ENCODE measurements around the gene VAC14.
"Not testable (repeated sequence)": the region's sequence is repeated elsewhere in the genome, so short reads cannot be mapped to it uniquely, and the experiment has no call there.

VAC14 gene

DNA sequence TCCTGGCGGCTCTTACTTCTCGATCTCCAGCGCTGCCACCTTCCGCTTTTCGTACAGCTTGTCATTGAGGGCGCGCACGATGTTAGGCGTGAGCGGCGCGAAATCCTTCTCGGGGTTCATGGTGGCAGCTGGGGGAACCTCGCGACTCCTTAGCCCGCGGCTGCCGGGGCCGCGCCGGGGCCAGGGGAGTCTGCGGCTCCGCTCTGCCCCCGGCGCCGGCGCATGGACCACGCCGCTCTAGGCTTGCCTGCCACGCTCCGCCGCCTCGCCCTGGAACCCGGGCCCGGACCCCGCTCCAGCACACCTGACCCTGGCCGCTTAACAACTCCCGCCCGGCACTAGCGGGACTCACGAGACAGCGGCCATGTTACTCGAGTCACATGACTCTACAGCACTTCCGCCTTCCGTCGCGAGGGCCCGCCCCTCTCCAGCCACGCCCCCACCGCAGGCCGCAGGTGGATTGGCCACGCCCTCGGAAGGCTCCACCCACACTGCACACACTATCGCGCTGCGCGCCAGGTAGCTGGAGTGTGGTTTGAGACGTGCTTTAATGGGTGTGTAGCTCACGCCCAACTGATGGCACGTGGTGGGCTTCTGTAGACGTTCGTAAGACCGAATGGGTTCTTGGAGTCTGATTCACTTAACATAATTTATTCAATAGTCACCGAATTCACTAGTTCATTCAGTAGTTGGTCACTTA is at the start of gene VAC14:
Gene VAC14 (minus strand): TSS at position 378 of the 700 bp plus-strand sequence. CDS start 258 bp downstream, at position 120.
- peak; percentile 92 for DNase-seq (ENCODE audit: low spot score)
- Mint-ChIP-seq H3K27me3 (ENCODE audit: low read depth) (no peaks in the 10 kb centered on the region), H3K4me1 (ENCODE audit: low read depth) (peaks cover 21% of the 10 kb centered on the region), H3K9me3 (peaks cover 5% of the 10 kb centered on the region), H3K27ac (peak within 1 kb of the TSS; percentile 93), H3K36me3 (ENCODE audit: low read depth) (no peaks in the 10 kb centered on the region), H3K4me3 (peak within 1 kb of the TSS; percentile 95)

DNA sequence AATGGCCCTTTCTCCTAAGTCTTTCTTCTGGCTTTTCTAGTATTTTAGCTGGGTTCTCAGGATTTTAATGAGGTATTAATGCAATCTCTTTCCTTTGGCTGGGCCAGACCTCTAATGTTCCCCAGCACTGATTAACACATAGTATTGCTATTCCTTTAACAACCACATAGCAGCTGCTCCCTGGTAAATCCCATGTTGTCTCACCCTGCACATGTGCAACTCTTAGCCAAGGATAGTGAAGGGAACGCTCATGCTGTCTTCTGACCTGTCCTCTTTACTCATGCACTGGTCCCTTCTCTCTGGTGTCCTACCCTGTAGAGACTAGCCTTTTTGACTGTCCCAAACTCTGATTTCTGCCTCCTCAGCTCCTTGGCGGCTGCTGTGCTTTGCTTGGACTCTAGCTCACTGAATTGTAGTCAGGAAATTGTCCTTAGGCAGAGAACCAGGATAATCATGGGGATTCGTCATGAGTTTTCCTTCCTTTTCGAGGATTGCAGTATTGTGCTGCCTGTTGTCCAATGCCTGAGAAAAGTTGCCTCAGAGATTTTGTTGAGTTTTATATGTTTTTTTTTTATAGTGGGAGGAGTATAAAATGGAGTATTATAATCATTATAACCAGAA is 22.6 kb upstream of the VAC14 start:
- H3K4me1 Mint-ChIP-seq (ENCODE audit: low read depth); H3K36me3 Mint-ChIP-seq (ENCODE audit: low read depth); DNase-seq (ENCODE audit: low spot score); H3K9me3 Mint-ChIP-seq; H3K4me3 Mint-ChIP-seq; H3K27me3 Mint-ChIP-seq (ENCODE audit: low read depth); H3K27ac Mint-ChIP-seq: not testable (repeated sequence)

DNA sequence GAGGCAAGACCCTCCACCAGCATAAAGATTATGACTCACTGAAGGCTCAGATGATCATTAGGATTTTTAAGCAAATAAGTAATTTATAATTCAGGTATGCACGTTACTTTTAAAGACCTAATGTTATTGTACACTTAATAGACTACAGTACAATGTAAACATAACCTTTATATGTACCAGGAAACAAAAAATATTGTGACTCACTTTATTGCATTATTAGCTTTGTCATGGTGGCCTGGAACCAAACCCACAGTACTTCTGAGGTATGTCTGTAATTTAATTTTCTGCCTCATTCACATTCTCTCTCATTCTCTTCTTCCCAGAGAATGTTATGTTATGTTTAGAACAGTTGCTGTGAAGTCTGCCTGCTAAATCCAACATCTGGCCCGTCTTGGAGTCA is 21.8 kb upstream of the VAC14 start:
- not testable (repeated sequence) for H3K36me3 Mint-ChIP-seq (ENCODE audit: low read depth); DNase-seq (ENCODE audit: low spot score); H3K27me3 Mint-ChIP-seq (ENCODE audit: low read depth); H3K4me1 Mint-ChIP-seq (ENCODE audit: low read depth); H3K4me3 Mint-ChIP-seq; H3K27ac Mint-ChIP-seq; H3K9me3 Mint-ChIP-seq

DNA sequence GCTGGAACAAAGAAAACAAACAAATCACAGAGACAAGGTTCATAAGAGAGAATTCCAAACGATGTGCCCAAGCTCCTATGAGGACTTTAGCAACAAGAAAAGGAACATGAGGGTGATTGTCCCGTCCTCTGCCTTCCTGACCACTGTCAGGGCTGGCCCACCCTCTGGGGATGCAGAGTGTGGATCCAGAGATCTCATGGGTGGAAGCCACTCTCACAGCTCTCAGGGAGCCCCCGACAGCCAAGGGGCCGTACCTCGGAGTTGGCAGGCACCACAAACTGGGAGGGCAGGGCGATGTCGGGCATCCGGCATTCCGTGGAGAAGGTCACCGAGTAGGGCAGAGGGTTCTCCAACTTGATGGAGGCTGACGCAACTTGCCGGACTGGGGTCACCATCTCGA is 17.1 kb upstream of the VAC14 start:
- not testable (repeated sequence) for H3K9me3 Mint-ChIP-seq; H3K27ac Mint-ChIP-seq; DNase-seq (ENCODE audit: low spot score); H3K4me1 Mint-ChIP-seq (ENCODE audit: low read depth); H3K27me3 Mint-ChIP-seq (ENCODE audit: low read depth); H3K36me3 Mint-ChIP-seq (ENCODE audit: low read depth); H3K4me3 Mint-ChIP-seq

DNA sequence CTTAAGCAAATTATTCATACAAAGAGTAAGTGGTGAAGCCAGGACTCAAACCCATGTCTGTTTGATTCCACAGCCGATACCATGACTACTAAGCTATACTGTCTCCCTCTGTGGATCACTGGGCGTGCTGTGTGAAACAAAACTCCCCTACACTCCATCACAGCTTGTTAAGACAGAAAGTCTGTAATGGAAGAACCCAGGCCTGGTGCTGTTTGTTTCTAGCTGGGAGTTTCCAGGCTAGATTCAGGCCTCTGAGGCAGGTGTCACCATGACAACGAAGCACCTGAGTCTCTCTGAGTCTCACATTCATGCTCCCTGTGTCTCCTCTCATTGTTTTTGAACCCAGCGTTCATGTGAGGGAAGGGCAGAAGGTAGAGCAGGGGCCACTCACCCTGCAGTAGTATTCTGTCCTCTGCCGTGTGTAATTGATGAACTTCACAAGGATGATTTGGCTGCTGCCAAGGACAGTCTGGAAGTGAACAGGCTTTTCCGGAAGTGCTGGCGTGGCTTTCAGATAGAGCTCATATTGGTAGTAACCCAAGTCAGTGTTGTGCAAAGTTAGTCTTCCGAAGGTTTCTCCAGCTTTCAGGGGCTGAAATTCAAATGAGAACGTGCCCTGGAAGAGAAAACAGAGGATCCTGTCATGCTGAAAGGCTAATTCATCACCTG is 8.6 kb upstream of the VAC14 start:
- Mint-ChIP-seq H3K4me3 (no peak overlapping the region), H3K27me3 (ENCODE audit: low read depth) (peaks cover 2% of the 10 kb centered on the region), H3K9me3 (no peaks in the 10 kb centered on the region), H3K27ac (no peak overlapping the region), H3K4me1 (ENCODE audit: low read depth) (peaks cover 1% of the 10 kb centered on the region), H3K36me3 (ENCODE audit: low read depth) (no peaks in the 10 kb centered on the region)
- no peak for DNase-seq (ENCODE audit: low spot score)

DNA sequence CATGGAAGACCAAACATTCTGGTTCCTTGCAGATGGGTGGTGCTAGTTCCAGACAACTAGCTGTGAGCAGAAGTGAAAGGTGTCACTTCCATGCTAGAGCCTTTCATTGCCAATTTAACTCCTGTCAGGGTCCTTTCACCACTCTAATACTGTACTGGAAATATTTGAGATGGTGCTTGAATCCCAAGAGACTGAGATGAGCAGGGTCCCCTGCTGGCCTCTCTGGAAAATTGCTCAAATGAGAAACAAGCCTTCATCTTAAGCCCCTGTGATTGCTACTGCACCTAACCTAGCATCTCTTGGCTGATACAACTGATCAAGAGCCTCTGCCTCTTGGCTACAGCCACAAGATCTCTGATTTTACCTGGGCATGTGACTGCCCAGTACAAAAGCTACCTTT is 7.4 kb upstream of the VAC14 start:
- Mint-ChIP-seq H3K27ac (no peak overlapping the region), H3K4me3 (no peak overlapping the region), H3K9me3 (peaks cover 5% of the 10 kb centered on the region), H3K36me3 (ENCODE audit: low read depth) (no peaks in the 10 kb centered on the region), H3K27me3 (ENCODE audit: low read depth) (peaks cover 2% of the 10 kb centered on the region), H3K4me1 (ENCODE audit: low read depth) (peaks cover 2% of the 10 kb centered on the region)
- DNase-seq (ENCODE audit: low spot score) = no peak

DNA sequence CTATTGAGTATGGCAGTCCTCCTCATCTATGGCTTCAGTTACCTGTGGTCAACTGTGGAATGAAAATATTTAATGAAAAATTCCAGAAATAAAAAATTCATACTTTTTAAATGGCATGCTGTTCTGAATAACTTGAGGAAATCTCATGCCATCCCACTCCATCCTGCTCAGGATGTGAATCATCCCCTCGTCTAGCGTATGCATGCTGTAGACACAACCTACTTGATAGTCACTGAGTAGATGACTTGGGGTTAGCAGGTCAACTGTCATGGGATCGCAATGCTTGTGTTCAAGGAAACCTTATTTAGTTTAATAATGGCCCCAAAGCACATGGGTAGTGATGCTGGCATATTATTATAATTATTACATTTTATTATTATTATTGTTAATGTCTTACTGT is 4.8 kb upstream of the VAC14 start:
- Mint-ChIP-seq H3K9me3 (peaks cover 5% of the 10 kb centered on the region), H3K27ac (no peak overlapping the region), H3K4me3 (no peak overlapping the region), H3K36me3 (ENCODE audit: low read depth) (no peaks in the 10 kb centered on the region), H3K4me1 (ENCODE audit: low read depth) (peaks cover 5% of the 10 kb centered on the region), H3K27me3 (ENCODE audit: low read depth) (peaks cover 2% of the 10 kb centered on the region)
- DNase-seq (ENCODE audit: low spot score) = no peak

DNA sequence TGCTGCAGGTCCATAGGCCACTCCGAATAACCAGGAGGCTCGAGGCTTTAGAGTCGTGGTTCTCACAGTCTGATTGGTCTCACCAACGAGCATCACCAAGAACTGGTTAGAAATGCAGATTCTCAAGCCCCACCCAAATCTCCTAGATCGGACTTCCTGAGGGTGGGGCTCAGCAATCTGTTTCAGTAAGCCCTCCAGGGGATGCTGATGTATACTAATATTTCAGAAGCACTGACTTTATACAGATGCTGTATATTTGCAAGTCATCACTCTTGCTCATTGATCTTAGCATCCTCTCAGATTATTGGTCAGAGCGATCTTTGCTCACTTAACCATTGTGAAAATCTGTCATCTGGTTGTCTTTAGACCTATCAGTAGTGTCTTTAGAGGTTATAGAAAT is 4.4 kb upstream of the VAC14 start:
- Mint-ChIP-seq H3K27ac (no peak overlapping the region), H3K27me3 (ENCODE audit: low read depth) (peaks cover 2% of the 10 kb centered on the region), H3K9me3 (peaks cover 5% of the 10 kb centered on the region), H3K36me3 (ENCODE audit: low read depth) (no peaks in the 10 kb centered on the region), H3K4me1 (ENCODE audit: low read depth) (peaks cover 7% of the 10 kb centered on the region), H3K4me3 (no peak overlapping the region)
- DNase-seq (ENCODE audit: low spot score) = no peak

DNA sequence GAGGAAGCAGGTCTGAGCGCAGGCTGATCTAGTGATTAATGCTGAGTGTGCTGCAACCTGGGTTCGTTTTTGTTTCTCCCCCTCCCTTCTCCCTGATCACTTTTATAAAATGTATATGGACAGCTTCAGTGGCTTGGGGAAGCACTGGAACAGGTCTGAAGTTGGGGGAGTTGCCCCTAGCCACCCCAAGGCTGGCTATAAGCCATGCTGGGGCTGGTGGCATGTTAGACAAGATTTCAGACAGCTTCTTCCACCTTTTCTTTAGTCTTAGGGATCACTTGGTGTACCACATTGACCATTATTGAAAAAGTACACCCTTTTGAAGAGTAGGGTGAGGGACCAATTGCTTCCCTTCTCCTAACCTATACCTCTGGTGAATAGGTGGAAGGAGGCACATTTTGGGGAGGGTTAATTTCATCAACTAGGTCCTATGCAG is 3.8 kb upstream of the VAC14 start:
- H3K9me3 Mint-ChIP-seq = peaks cover 5% of the 10 kb centered on the region
- peaks cover 12% of the 10 kb centered on the region for H3K4me1 Mint-ChIP-seq (ENCODE audit: low read depth)
- H3K27me3 Mint-ChIP-seq (ENCODE audit: low read depth) = peaks cover 2% of the 10 kb centered on the region
- DNase-seq (ENCODE audit: low spot score) = no peak
- H3K27ac Mint-ChIP-seq = peak overlapping the region; percentile 1
- no peaks in the 10 kb centered on the region for H3K36me3 Mint-ChIP-seq (ENCODE audit: low read depth)
- H3K4me3 Mint-ChIP-seq = no peak overlapping the region

DNA sequence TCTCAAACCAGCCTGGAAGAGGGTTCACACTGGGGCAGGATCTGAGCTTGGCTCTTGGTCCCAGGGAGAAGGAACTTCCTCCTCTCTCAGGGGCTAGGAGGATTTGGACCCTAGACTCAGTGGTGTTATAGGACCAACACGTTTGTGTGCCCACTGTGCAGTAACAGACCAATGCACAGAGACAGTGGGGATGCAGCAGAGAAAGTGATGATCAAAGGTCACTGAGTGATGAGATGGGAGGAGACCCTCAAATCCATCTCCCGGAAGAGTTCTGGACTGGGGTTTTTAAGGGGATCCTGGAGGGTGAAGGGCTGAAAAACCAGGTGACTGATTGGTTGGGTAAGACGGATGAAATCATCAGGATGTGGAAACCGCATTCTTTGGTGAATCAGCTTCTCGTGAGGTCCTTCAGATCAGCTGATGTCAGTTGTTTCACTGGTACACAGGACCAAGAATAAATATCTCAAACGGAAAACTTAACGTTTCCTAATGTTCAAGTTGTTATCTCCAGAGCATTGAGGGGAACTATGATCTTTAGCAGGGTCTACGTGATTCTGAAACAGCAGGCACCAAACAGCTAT is 3.3 kb upstream of the VAC14 start:
- peaks cover 2% of the 10 kb centered on the region for H3K27me3 Mint-ChIP-seq (ENCODE audit: low read depth)
- H3K36me3 Mint-ChIP-seq (ENCODE audit: low read depth) = no peaks in the 10 kb centered on the region
- H3K9me3 Mint-ChIP-seq = peaks cover 5% of the 10 kb centered on the region
- H3K4me1 Mint-ChIP-seq (ENCODE audit: low read depth) = peaks cover 16% of the 10 kb centered on the region
- no peak for DNase-seq (ENCODE audit: low spot score)
- no peak overlapping the region for H3K4me3 Mint-ChIP-seq
- peak overlapping the region; percentile 1 for H3K27ac Mint-ChIP-seq

DNA sequence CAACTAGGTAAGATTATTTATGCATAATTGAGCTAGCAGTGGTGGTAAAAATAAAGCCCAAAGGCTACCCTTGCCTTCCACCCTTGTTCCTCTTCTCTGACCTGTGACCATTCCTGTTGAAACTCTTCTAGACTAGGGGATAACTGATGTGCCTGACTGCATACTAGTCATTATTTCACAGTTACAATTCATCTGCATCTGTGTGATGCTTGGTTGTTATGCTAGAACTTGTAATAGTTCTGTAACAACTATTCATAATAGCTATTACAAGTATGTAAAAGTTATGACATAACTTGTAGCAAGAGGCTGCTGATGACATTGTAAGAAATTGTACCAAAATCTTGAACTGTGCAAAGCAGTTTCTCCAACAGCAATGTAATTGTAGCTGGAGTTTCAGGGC is 2.4 kb upstream of the VAC14 start:
- DNase-seq (ENCODE audit: low spot score) = no peak
- H3K27ac Mint-ChIP-seq = no peak overlapping the region
- H3K36me3 Mint-ChIP-seq (ENCODE audit: low read depth) = no peaks in the 10 kb centered on the region
- H3K27me3 Mint-ChIP-seq (ENCODE audit: low read depth) = peaks cover 2% of the 10 kb centered on the region
- no peak overlapping the region for H3K4me3 Mint-ChIP-seq
- peaks cover 5% of the 10 kb centered on the region for H3K9me3 Mint-ChIP-seq
- H3K4me1 Mint-ChIP-seq (ENCODE audit: low read depth) = peaks cover 21% of the 10 kb centered on the region

DNA sequence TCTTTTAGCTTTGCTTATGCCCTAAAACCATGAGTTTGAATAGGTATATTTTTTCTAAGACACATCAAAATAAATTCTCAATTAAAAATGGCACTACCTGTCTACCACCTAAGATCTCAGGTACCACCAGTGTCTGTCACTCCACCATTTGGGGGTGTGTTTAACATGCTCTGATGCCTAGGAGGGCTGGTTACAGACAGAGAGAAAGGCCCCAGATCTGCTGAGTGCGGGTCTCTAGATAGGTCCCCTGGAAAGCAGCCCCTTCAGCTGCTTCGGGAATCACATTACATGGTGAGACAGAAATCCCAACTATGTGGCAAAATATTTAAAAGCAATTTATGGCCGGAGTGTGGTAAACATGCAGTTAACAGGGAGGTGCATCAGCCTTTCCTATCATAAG is 653 bp upstream of the VAC14 start:
- H3K27ac Mint-ChIP-seq = no peak overlapping the region
- H3K4me1 Mint-ChIP-seq (ENCODE audit: low read depth) = peaks cover 21% of the 10 kb centered on the region
- peak overlapping the region; percentile 95 for H3K4me3 Mint-ChIP-seq
- no peaks in the 10 kb centered on the region for H3K27me3 Mint-ChIP-seq (ENCODE audit: low read depth)
- no peaks in the 10 kb centered on the region for H3K36me3 Mint-ChIP-seq (ENCODE audit: low read depth)
- H3K9me3 Mint-ChIP-seq = peaks cover 5% of the 10 kb centered on the region
- no peak for DNase-seq (ENCODE audit: low spot score)

DNA sequence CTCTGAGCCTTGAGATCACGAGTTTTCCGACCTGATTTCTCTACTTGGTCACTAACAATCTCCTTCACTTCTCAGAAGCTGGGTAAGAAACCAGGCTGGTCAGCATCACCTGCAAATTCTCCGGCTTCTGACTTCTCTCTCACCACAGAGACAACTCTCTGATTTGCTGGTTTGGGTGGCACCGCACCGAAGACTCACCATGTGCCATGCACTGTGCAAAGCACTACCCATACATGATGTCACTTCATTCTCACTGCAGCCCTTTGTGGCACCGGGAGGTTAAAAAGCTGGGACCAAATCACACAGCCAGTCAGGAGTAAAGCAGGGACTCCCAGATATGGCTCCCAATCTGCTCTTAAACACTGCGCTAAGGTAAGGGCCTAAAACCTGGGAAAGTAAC is 647 bp downstream of the VAC14 start:
- H3K9me3 Mint-ChIP-seq = peaks cover 5% of the 10 kb centered on the region
- no peaks in the 10 kb centered on the region for H3K36me3 Mint-ChIP-seq (ENCODE audit: low read depth)
- H3K4me3 Mint-ChIP-seq = peak overlapping the region; percentile 95
- peak overlapping the region; percentile 93 for H3K27ac Mint-ChIP-seq
- DNase-seq (ENCODE audit: low spot score) = no peak
- peaks cover 22% of the 10 kb centered on the region for H3K4me1 Mint-ChIP-seq (ENCODE audit: low read depth)
- H3K27me3 Mint-ChIP-seq (ENCODE audit: low read depth) = no peaks in the 10 kb centered on the region

DNA sequence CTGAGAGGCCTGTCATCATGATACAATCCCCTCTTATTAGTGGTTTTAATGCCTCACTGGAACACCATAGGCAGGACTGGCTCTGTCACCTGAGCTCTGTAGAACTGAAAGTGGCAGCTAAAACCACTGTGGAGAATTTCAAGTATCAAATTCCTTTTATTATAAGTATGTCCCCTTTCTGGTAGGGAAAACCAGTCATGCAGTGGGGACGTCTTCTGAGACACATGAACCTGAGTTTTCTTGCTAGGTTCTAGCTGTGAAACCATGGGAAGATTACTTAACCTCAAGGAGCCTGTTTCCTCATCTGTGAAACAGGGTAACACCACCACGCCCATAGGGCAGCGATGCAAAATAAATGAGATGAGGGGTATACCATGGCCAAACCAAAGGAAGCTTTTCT is 4.7 kb downstream of the VAC14 start:
- no peaks in the 10 kb centered on the region for H3K9me3 Mint-ChIP-seq
- H3K36me3 Mint-ChIP-seq (ENCODE audit: low read depth) = no peaks in the 10 kb centered on the region
- no peak overlapping the region for H3K4me3 Mint-ChIP-seq
- no peak for DNase-seq (ENCODE audit: low spot score)
- no peak overlapping the region for H3K27ac Mint-ChIP-seq
- H3K27me3 Mint-ChIP-seq (ENCODE audit: low read depth) = no peaks in the 10 kb centered on the region
- peaks cover 19% of the 10 kb centered on the region for H3K4me1 Mint-ChIP-seq (ENCODE audit: low read depth)

Data from T-helper 2 cell treated with Interferon-gamma antibody and Interleukin-4, amounts not matched to agents 5 μg/mL and 100 μg/mL, for 36 hours (primary cell).